ENCODE measurements around the gene LNP1.

GRCh38 chr3:100370756-100371155, 30.6 kb upstream of the LNP1 start:
- TF ChIP-seq, protein P1, sequence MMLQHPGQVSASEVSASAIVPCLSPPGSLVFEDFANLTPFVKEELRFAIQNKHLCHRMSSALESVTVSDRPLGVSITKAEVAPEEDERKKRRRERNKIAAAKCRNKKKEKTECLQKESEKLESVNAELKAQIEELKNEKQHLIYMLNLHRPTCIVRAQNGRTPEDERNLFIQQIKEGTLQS (IDR thresholded peaks at IDR 0.05), result no peak
- TF ChIP-seq, protein P2, sequence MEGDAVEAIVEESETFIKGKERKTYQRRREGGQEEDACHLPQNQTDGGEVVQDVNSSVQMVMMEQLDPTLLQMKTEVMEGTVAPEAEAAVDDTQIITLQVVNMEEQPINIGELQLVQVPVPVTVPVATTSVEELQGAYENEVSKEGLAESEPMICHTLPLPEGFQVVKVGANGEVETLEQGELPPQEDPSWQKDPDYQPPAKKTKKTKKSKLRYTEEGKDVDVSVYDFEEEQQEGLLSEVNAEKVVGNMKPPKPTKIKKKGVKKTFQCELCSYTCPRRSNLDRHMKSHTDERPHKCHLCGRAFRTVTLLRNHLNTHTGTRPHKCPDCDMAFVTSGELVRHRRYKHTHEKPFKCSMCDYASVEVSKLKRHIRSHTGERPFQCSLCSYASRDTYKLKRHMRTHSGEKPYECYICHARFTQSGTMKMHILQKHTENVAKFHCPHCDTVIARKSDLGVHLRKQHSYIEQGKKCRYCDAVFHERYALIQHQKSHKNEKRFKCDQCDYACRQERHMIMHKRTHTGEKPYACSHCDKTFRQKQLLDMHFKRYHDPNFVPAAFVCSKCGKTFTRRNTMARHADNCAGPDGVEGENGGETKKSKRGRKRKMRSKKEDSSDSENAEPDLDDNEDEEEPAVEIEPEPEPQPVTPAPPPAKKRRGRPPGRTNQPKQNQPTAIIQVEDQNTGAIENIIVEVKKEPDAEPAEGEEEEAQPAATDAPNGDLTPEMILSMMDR (IDR thresholded peaks at IDR 0.05; ENCODE audit: low read depth, low read length, missing input control), result no peak
- TF ChIP-seq TAF1 (conservative IDR thresholded peaks at IDR 0.05) (no peak), RAD21 (IDR thresholded peaks at IDR 0.05) (no peak), RXRA (IDR thresholded peaks at IDR 0.05) (no peak), GABPA (IDR thresholded peaks at IDR 0.05 in 1 of 2, conservative IDR thresholded peaks at IDR 0.05 in 1 of 2) (no peak), YY1 (IDR thresholded peaks at IDR 0.05) (no peak), NR2F2 (IDR thresholded peaks at IDR 0.05) (no peak), JUND (IDR thresholded peaks at IDR 0.05) (no peak), SP1 (IDR thresholded peaks at IDR 0.05) (no peak)
- TF ChIP-seq, protein P3, sequence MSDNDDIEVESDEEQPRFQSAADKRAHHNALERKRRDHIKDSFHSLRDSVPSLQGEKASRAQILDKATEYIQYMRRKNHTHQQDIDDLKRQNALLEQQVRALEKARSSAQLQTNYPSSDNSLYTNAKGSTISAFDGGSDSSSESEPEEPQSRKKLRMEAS (IDR thresholded peaks at IDR 0.05), result no peak
